GM12864 (cell line): ENCODE data around the gene DUSP9.

Source experiments
- DNase-seq: peaks from one replicate; pipeline ENCODE4 v3.0.0-alpha.2; 2011; ENCODE audit warnings: low read depth
- H3K4me3 ChIP-seq: 2 replicates; pipeline ENCODE4 v1.5.1; 2011; ENCODE audit warnings: mild to moderate bottlenecking, low read depth, low read length, control low read depth
- TF ChIP-seq, protein P1 (sequence below): IDR thresholded peaks from 2 replicates; pipeline ENCODE4 v1.5.1; 2011; ENCODE audit warnings: low read depth, mild to moderate bottlenecking, moderate library complexity, low read length, control low read depth, inconsistent platforms; ENCODE audit errors: missing control alignments

Gene DUSP9

DNA sequence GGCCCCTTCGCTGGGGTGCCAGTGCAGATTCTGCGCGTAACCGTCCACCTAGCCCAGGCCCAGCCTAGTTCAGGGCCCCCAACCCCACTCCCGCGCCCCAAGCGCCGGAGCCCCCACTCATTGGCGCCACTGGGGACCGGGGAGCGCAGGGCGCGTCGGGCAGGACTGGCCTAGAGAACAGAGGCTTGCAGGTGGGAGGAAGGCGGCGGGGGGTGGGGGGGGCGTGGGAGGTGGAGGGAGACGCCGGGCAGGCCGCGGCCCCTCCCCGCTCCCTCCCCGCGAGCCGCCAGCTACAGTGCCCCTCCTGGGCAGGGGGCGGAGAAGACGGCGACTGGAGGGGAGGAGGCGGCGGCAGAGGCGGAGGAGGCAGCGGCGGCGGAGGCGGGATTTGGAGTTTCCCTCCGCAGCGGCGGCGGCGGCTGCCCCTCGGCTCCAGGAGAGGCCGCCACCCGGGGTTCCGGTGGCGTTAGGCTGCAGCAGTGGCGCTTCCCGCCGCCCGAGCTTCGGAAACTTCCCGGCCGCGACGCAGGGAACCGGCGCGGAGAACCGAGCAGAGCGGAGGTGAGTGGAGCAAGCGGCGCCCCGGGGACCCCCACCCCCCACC, 4.8 kb upstream of the DUSP9 start:
- TF ChIP-seq, protein P1, sequence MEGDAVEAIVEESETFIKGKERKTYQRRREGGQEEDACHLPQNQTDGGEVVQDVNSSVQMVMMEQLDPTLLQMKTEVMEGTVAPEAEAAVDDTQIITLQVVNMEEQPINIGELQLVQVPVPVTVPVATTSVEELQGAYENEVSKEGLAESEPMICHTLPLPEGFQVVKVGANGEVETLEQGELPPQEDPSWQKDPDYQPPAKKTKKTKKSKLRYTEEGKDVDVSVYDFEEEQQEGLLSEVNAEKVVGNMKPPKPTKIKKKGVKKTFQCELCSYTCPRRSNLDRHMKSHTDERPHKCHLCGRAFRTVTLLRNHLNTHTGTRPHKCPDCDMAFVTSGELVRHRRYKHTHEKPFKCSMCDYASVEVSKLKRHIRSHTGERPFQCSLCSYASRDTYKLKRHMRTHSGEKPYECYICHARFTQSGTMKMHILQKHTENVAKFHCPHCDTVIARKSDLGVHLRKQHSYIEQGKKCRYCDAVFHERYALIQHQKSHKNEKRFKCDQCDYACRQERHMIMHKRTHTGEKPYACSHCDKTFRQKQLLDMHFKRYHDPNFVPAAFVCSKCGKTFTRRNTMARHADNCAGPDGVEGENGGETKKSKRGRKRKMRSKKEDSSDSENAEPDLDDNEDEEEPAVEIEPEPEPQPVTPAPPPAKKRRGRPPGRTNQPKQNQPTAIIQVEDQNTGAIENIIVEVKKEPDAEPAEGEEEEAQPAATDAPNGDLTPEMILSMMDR: no peak
- DNase-seq: no peak
- no peak overlapping the region for H3K4me3 ChIP-seq

DNA sequence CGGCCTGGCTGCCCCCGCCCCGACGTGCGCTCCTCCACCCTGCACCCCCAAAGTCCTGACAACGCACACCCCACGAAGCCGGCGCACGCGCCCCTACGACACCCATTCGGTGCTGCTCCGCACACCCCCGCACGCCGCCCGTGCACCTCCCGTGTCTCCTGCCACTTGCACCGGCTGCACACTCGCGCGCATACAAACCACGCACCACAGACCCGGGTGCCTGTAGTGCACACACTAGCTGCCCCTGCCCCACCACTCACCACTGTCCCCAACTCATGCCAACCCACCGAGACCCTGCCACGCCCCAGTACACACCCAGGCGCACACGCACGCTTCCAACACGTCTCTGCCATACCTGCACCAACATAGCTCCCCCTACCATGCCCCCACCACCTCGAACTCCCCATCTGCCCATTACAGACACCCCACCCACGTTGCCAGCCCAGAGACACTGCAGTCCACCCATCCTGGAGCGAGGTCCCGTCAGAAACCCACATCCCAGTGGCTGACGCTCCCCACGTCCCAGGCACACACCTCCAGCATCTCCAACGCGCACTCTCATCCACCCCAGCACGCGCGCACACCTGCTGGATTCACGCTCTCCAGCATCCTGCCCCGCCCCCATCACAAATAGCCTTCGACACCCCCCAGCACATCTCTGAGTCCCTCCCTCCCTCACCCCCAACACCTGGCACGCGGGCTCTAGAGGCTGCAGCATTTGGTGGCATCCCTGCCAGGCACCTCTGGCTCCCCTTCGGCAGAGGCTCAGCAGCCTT, 4.2 kb upstream of the DUSP9 start:
- TF ChIP-seq, protein P1: no peak
- H3K4me3 ChIP-seq: no peak overlapping the region
- DNase-seq: no peak

DNA sequence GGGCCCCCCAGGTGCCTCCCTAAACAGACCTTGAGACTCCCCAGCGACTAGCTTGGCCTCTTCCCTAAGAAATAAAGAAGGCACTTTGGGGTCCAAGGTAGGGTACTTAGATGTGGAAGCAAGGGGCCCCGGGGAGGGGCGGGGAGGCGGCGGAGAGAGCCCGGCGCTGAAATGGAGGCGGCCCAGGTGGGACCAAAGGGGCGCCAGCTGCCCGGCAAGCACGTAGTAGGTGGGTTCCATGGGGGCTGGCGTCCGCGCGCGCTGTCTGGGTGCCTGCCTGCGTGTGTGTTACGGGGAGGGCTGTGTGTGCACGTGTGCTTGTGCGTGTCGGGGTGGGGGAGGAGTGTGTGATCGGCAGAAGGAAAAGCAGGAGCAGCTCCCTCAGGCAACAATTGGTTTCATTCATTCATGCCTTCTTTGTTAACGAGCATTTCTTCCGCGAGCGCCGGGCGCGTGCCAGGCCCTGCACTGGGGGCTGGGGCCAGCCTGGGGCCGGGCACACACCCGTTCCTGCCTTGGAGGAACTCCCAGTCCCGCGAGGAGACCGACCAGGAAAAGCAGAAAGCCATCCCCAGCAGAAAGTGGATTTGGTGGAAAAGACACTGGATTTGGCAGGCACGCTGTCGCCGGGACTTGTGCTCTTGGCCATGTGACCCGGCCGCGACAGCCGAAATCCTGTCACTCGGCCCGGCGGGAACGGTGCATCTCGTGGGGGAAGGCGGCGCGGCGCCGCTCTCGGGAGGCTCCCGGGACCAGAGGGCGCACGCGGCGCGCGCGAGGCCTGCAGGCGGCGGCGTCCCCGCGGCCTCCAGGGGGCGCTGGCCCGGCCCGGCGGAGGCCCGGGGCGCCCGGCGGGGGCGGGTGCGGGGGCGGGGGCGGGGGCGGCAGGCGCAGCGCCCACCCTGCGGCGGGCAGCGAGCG, 3.3 kb upstream of the DUSP9 start:
- H3K4me3 ChIP-seq: no peak overlapping the region
- no peak for DNase-seq
- TF ChIP-seq, protein P1: no peak

DNA sequence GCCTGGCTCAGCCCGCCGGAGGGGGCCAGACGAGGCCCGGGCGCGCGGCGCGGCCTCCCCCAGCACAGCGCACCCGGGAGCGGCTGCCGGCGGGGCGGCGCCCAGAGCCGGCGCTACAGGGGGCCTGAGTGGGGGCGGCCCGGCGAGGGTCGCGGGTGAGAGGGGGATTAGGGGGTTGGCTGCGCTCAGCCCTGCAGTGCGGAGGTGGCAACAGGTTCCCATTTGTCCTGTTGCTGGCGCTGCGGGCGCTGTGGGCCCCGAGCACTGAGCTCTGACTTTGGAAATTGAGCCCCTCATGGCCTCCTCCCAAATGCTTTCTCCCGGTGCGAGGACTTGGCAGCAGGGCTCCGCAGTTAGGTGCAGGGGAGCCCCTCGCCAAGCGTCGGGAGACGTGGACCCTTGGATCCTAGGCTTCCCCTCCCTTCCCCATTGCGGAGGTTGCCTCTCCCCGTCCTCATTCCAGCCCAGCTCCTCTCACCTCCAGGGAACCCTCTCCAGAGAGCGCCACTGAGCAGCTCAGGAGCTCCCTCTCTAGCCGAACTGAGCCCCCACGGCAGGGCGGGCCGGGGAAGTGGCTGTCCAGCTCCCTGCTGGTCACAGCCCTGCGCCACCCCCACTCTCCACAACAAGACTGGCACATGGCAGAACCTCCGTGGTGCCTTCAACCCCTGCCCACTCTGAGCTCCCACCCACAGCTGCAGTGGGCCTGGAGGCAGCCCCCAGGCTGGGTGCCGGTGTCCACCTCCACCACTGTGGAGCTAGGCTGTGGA, 2.5 kb upstream of the DUSP9 start:
- no peak overlapping the region for H3K4me3 ChIP-seq
- TF ChIP-seq, protein P1: no peak
- no peak for DNase-seq

DNA sequence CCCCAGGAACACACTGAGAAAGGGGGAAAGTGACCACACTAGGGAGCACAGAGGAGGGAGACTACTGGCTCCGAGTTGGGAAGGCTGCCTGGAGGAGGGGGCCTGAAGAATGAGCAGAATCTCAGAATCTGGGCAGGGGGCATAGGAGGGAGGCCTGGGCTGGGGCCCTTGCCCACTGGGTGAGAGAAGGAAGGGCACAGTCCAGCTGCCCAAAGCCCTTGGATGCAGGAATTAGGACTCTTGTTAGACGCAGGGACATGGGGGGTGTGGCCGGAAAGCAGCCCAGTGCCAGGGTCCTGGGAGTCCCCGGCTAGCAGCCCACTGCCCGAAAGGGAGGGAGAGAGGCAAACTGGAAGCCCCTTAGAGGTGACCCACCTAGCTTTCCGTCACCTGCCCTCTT, 1.9 kb upstream of the DUSP9 start:
- TF ChIP-seq, protein P1: no peak
- no peak for DNase-seq
- no peak overlapping the region for H3K4me3 ChIP-seq

DNA sequence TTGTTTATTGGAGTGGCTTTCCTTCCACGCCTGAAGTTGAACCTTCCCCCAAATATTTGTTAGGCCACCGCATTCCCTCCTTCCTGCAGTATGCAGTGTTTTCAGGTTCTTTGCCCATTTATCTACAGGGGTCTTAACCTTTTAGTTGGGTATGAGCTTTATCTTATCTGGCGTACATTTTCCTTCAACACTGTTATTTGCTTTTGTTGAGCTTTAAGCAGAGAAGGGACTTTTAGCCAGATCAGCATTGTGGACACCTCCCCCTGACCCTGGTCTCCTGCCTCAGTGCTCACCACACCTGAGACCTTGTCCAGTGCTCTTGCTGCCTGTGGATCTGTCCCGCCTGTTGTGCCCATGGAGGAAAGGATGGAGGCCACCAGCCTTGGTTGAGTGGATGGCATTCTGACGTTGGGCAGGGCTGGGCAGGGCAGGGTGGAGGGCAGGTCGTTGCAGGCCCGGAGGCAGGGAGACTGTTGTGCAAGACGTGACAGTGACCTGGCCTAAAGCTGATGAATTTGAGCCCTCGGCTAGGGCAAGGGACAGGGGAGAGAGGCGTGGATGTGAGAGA, 998 bp upstream of the DUSP9 start:
- TF ChIP-seq, protein P1: no peak
- DNase-seq: no peak
- H3K4me3 ChIP-seq: no peak overlapping the region
